GM18505 (cell line): Measurements from ENCODE around the gene MEIG1.
"Not testable (repeated sequence)": the region's sequence is repeated elsewhere in the genome, so short reads cannot be mapped to it uniquely, and the experiment has no call there.

Experiments
- ATAC-seq: cut with Tn5 transposase; IDR thresholded peaks from one replicate; pipeline ENCODE4 v1.9.1; 2021; ENCODE audit not compliant: unreplicated experiment
- POLR2A ChIP-seq: IDR thresholded peaks from 4 replicates; pipeline ENCODE4 v1.6.1; 2011; ENCODE audit warnings: borderline replicate concordance; ENCODE audit not compliant: insufficient read depth, insufficient read length; ENCODE audit errors: extremely low read depth

Gene MEIG1, protein sequence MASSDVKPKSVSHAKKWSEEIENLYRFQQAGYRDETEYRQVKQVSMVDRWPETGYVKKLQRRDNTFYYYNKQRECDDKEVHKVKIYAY

DNA sequence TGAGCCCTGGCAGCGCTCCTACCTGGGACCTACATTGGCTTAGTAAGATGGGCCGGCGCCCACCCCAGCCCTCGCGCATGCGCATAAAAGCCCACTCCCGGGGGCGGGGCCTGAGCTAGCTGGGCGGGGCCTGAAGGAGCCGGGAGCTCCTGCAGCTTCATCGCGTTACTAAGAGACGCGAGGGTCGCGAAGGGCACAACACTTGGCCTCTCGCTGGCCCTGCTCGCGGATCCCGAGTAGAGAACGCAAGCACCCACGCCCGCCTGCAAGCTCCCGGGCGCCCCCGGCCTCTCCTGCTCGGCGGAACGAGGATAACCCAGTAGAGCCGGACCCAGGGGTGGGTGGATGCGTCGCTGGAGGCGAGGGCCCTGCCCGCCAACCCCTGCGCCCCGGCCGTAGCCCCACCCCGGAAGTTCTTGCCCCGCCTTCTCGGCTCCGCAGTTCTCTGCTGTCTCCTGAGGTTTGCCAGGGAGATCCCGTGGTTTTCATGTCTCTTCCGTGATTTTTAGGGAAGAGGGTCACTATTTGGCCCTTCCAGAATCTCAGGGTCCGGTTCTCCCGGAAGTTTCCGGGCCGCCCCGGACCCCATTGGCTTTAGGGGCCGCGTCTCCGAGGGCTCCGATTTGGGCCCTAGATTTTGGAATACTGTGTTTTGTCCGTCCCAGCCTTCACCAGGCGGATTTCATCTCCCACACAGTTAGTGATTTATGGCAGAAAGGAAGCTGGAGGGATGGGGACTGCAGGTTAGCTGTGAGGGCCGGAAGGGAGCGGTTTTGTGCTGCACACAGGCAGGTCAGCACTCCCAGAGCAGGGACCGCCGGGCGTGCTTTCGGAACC lies at the start of gene MEIG1:
Gene MEIG1, plus strand, starts transcription at position 168 of the 837 bp plus-strand sequence. CDS start 7,081 bp downstream, outside the sequence.
- TF ChIP-seq POLR2A: peak; percentile 66
- peak; percentile 78 for ATAC-seq

DNA sequence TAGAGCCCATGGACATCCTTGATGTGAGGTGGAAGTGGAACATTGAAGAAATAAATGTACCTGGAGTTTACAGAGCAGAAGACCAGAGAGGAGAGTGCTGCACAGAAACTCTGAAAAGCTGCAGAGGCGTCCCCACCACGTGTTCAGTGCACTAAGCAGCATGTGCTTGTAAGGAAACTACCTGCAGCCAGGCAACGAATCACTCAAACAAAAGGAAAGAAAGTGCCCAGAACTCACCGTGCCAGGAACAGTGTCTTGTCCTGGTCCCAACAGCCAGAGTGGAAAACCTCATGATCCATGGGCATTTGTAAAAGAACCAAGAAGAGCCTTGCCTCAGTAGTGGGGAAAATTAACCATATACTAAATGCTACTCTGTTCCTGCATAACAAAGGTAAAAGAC lies 48.2 kb upstream of the MEIG1 start:
- ATAC-seq: no peak
- no peak for TF ChIP-seq POLR2A

DNA sequence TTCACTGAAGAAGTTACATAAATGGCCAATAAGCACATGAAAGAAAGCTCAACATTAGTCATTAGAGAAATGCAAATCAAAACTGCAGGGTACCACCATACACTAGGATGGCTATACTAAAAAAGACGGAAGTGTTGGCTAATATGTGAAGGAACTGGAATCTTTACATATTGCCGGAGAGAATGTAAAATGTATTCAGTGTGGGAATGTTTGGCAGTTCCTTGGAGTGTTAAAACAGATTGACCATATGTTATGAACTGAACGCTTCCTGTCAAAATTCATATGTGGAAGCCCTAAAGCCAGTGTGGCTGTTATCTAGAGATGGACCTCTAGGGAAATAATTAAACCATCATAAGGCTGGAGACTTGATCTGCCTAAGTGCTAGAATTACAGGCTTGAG lies 47.4 kb upstream of the MEIG1 start:
- TF ChIP-seq POLR2A: no peak
- no peak for ATAC-seq

DNA sequence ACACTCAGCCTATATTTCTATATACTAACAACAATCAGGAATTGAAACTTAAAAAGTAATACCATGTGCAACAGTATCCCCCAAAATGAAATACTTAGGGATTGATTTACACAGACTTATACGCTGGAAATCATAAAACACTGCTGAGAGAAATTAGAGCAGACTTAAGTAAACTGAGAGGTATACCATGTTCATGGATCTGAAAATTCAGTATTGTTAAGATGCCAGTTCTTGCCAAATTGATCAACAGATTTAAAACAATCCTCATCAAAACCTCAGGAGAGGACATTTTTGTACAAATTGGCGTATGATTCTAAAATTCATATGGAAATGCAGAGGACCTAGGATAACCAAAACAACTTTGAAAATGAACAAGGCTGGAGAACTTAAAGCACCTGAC lies 42.6 kb upstream of the MEIG1 start:
- ATAC-seq: no peak
- no peak for TF ChIP-seq POLR2A

DNA sequence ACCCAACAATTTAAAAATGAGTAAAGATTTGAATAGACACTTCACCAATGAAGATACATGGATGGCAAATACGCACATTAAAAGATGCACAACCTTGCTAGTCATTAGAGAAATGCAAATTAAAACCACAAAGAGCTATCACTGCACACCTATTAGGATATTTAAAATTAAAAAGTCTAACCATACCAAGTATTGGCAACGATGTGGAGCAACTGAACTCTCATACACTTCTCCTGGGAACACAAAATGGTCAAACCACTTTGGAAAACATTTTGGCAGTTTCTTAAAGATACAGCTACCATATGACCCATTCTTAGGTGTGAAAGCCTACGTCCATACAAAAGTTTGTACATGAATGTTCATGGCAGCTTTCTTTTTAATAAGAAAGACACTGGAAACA lies 41.4 kb upstream of the MEIG1 start:
- no peak for TF ChIP-seq POLR2A
- no peak for ATAC-seq

DNA sequence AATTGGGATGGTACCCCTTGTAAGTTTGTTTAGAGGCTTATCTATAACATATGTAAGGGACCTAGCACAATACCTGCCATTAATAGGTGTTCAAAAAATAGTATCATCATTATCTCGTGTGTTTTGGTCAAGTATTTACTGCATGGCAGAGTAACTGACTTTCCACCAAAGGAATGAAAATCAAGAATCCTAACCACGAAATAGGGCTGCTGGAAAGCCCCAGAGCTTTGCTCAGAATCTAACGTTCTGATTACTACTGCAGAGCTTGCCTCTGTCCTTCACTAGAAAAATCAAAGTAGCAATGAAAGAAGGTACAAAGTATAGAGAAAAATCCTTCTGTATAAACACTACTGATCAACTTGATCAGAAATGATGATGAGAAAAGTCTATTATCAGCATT lies 40.2 kb upstream of the MEIG1 start:
- no peak for TF ChIP-seq POLR2A
- no peak for ATAC-seq

DNA sequence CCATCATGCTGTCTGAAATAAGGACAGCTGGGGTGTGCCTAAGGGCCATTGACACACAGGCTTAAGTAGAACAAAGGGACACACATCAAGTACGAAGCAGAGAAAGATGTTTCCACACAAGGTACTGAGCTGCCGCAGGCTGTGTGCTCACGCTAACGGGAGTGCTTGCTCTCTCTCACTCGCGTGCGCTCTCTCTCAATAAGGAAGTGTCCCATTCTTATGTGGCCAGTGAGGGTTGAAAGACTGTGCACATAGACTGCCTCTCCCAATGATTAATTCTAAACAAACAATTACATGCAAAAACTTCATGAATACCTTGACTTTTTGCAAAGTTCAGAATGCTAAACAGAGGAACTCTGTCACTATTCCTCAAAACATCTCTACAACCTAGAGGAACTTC lies 35.2 kb upstream of the MEIG1 start:
- ATAC-seq: no peak
- TF ChIP-seq POLR2A: no peak

DNA sequence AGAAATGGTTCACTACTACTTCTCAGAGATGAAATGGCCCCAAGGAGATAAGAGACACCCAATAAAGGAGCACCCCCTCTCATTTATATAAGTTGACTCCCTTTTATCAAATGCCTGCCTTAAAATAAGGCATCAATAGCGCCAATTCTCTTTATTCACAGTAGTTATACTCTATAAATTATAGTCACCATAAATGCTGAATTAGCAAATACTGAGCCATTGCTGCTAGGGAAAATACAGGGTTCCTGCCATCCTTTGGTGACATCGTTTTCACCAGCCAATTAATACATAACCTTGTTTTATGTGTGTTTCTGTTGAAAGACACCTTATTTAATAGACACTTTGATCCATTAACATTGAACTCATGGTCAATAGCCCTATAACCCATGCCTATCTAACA lies 33.9 kb upstream of the MEIG1 start:
- no peak for ATAC-seq
- TF ChIP-seq POLR2A: no peak

DNA sequence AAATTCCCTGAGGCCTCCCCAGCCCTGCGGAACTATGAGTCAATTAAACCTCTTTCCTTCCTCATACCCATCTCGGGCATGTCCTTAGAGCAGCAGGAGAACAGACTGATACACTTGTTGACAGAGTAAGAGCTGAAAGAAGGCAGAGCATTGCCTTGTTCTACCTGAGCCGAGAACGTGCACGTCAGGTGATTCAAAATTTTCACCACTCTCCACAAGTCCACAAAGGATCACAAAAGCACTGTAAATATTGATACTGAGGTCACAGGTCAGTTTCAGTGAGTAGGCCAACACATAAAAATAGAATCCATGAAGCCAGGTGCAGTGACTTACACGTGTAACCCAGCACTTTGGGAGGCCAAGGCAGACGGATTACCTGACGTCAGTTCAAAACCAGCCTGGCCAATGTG lies 33.1 kb upstream of the MEIG1 start:
- no peak for ATAC-seq
- no peak for TF ChIP-seq POLR2A

DNA sequence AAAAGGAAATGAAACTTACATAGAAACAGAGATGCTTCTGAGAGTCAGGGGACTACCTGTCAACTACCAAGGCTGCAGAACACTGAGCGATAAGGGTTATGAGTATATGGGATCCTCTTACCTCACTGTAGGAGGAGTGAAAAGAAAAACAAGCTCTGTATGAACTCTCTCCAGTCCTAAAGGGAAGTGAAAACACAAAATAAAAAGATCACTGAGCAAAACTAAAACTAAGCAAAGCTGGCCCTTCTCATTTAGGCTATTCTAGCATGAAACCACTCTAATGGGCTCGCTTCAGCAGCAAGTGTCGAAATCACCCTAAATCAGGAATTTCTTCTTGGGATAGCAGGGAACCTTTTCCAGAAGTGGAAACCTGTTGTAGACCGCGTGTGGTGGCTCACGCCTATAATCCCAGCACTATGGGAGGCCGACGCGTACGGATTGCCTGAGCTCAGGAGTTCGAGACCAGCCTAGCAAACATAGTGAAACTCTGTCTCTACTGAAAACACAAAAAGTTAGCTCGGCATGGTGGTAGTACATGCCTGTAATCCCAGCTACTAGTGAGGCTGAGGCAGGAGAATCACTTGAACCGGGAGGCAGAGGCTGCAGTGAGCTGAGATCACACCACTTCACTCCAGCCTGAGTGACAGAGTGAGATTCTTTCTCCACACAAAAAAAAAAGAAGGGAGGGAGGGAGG lies 32.3 kb upstream of the MEIG1 start:
- peak; percentile 96 for ATAC-seq

DNA sequence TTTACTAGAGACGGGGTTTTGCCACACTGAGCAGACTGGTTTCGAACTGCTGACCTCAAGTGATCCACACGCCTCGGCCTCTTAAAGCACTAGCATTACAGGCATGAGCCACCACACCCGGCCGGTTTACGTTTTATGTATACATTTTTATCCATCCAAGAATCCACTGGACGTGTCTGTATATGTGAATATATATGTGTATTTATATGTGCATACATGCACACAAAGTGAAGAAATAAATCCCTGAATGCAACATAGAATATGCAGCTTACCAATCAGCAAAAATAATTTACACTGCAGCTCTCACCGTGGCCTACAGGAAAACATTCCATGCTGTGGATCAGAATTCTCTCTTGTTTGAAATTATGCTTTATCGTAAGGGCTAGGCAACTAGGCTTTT lies 28.6 kb upstream of the MEIG1 start:
- ATAC-seq: no peak
- TF ChIP-seq POLR2A: no peak

More for the DNA sequence above, 32.3 kb upstream of the MEIG1 start:
- no peak for TF ChIP-seq POLR2A

DNA sequence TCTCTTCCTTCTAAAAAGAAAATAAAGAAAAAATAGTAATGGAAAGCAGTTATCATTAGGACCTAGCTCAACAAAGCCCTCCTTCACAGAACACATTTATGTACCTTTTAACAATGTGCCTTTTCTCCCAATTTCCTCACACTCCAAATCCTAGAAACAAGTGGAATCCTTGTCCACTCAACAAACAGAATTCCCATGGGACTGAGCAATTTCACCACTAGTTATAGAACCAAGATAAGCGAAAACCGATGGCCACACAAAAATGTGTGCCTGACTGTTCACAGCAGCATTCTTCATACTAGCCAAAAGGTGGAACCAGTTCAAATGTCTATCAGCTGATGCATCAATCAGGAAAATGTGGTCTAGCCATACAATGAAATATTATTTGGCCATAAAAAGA lies 22.6 kb upstream of the MEIG1 start:
- ATAC-seq: no peak
- TF ChIP-seq POLR2A: no peak

DNA sequence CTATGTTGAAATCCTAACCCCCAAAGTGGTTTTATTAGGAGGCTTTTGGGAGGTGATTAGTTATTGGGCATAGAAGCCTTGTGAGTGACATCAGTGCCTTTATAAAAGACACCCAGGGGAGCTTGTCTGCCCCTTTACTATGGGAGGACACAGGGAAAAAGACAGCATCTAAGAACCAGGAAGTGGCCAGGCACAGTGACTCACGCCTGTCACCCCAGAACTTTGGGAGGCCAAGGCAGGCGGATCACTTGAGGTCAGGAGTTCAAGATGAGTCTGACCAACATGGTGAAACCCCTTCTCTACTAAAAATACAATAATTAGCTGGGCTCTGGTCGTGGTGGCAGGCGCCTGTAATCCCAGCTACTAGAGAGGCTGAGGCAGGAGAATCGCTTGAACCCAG lies 20.2 kb upstream of the MEIG1 start:
- ATAC-seq: not testable (repeated sequence)

DNA sequence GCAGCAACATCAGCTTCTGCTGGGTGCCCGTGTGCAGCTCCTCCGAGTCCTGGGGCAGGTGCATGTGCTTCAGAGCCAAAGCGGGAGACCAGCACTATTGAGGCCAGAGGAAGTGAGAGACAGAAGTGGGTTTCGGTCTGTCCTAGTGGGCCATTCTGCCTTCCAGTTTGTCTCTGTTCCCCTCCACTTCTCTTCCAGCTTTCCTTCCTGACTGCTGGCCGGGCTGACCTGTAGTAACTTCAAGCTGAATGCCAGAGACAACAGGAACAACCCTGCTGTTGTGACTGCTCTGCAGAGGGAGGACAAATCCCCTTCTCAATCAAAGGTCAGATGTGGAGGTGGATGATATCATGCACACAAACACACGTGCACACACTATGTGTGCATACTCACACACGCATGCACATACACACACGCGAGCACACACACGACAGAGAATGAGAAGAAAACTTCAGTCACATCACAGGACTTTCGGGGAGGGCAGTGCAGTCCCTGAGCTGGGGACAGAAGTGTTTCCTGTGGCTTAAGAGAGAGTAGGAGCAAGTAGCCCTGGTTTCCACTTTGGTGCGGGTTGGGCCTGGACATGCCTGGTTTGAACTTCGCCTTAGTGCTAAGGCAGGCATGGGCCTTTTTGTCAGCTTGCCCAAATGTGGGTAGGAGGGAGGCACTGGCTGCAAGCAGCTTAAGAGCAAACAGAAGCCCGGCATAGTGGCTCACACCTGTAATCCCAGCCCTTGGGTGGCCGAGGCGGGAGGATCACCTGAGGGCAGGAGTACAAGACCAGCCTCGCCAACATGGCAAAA lies 16.8 kb upstream of the MEIG1 start:
- peak; percentile 87 for ATAC-seq

DNA sequence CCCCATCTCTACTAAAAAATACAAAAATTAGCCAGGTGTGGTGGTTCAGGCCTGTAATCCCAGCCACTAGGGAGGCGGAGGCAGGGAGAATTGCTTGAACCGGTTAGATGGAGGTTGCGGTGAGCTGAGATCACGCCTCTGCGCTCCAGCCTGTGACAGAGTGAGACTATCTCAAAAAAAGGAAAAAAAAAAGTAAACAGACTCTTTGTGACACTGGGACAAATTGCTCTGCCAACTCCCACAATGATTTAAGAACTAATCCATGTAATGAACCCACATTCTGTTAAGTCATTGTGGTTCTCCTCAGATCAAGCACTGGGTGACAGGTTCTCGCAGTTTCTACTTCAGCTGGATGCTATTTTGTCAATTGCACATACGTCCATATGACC lies 16.2 kb upstream of the MEIG1 start:
- not testable (repeated sequence) for ATAC-seq
